HCT116 (cell line): Measurements from ENCODE around the gene IFIT1. TPM values are rescaled to one million over a fixed set of nuclear protein-coding genes. Genes with fewer than 3 reads are reported as not detected.

ENCODE experiments used
- ATAC-seq: fragments of 200-7000 bp; cut with Tn5 transposase; 2 replicates; pipeline ENCODE4 v1.9.1; 2020; ENCODE audit warnings: mild to moderate bottlenecking, moderate library complexity
- BruUV-seq: library from RNA; stranded (reverse); fragments of 400-500 nt; replicated peaks from 2 replicates; lab custom pipeline; 2021; lab: Mats Ljungman, UMichigan
- CTCF ChIA-PET: fragments of 300-600 bp; sonication (Branson Sonifier 250); formaldehyde crosslinking; loops from one replicate; lab custom pipeline; 2021; ENCODE audit warnings: antibody characterized with exemption; lab: Charles Lee
- POLR2A ChIA-PET: fragments of 300-600, 350-600 bp; sonication (Branson Sonifier 250); formaldehyde crosslinking; loops from one replicate; lab custom pipeline; 2021; ENCODE audit warnings: antibody characterized with exemption; lab: Charles Lee
- RAD21 ChIA-PET, 2 experiments: fragments of 300-600 bp; sonication (Branson Sonifier 250); formaldehyde crosslinking; loops; one replicate each; lab custom pipeline; 2023; ENCODE audit warnings: low total read pairs in 2 of 2; ENCODE audit not compliant: uncharacterized antibody in 2 of 2, unreplicated experiment in 2 of 2, low non-redundant PET in 1 of 2; lab: Charles Lee
- DNase-seq: peaks from one replicate; pipeline ENCODE4 v3.0.0-alpha.2; 2010; ENCODE audit warnings: low read depth, low spot score
- H2AFZ ChIP-seq: fragments of 200-600 bp; shearing (Covaris generic), sonication (generic); 2 replicates; pipeline ENCODE4 v1.6.1; 2017; ENCODE audit warnings: low read depth, mixed run types, mixed read lengths, antibody characterized with exemption, low read length; ENCODE audit not compliant: poor library complexity, severe bottlenecking
- H3K27ac ChIP-seq: 2 replicates; pipeline ENCODE4 v1.5.1; 2012; ENCODE audit warnings: low read depth, low read length
- H3K27me3 ChIP-seq: fragments of 200-600 bp; sonication (generic); 2 replicates; pipeline ENCODE4 v1.6.1; 2016; ENCODE audit warnings: mixed run types, low read length, mixed read lengths; ENCODE audit not compliant: insufficient read depth
- H3K36me3 ChIP-seq, 2 experiments: fragments of 200-500 bp in 1 of 2; fragments of 200-600 bp in 1 of 2; sonication (Bioruptor generic) in 1 of 2; sonication (generic) in 1 of 2; 2 replicates each; pipeline versions ENCODE4 v1.5.1 to v1.6.1; 2014 to 2016; ENCODE audit warnings: low read length in 2 of 2, inconsistent platforms in 1 of 2, mixed read lengths in 1 of 2, mixed run types in 1 of 2; ENCODE audit not compliant: insufficient read depth in 2 of 2, control insufficient read depth in 1 of 2
- H3K4me1 ChIP-seq, 2 experiments: fragments of 200-600 bp in 1 of 2; sonication (generic) in 1 of 2; 2 replicates each; pipeline versions ENCODE4 v1.5.1 to v1.6.1; 2012 to 2017; ENCODE audit warnings: low read length in 2 of 2, inconsistent platforms in 1 of 2, mild to moderate bottlenecking in 1 of 2, mixed read lengths in 1 of 2, mixed run types in 1 of 2, moderate library complexity in 1 of 2; ENCODE audit not compliant: insufficient read depth in 2 of 2, control insufficient read depth in 1 of 2
- H3K4me2 ChIP-seq: fragments of 200-600 bp; sonication (generic); 2 replicates; pipeline ENCODE4 v1.6.1; 2017; ENCODE audit warnings: mixed run types, low read length, mixed read lengths
- H3K4me3 ChIP-seq, 2 experiments: fragments of 200-600 bp in 1 of 2; sonication (generic) in 1 of 2; replicated peaks in 1 of 2; 2 replicates each; pipeline ENCODE4 v1.5.1; 2011 to 2016; ENCODE audit warnings: low read length in 2 of 2, control low read depth in 1 of 2, low read depth in 1 of 2, mild to moderate bottlenecking in 1 of 2, mixed read lengths in 1 of 2, mixed run types in 1 of 2
- H3K79me2 ChIP-seq: fragments of 200-600 bp; sonication (generic); 2 replicates; pipeline ENCODE4 v1.6.1; 2017; ENCODE audit warnings: mild to moderate bottlenecking, mixed run types, low read length, moderate library complexity, mixed read lengths; ENCODE audit not compliant: insufficient read depth
- H3K9ac ChIP-seq: fragments of 200-600 bp; sonication (generic); 2 replicates; pipeline ENCODE4 v1.6.1; 2016; ENCODE audit warnings: low read length, mixed read lengths
- H3K9me2 ChIP-seq: fragments of 200-600 bp; sonication (generic), shearing (Covaris generic); 2 replicates; pipeline ENCODE4 v1.6.1; 2017; ENCODE audit warnings: mixed run types, mild to moderate bottlenecking, moderate library complexity; ENCODE audit not compliant: insufficient read depth
- H3K9me3 ChIP-seq, 2 experiments: fragments of 200-500 bp in 1 of 2; fragments of 200-600 bp in 1 of 2; sonication (Bioruptor generic) in 1 of 2; sonication (generic) in 1 of 2; 2 replicates each; pipeline ENCODE4 v1.6.1; 2014 to 2017; ENCODE audit warnings: low read length in 2 of 2, mixed read lengths in 2 of 2, inconsistent platforms in 1 of 2, low read depth in 1 of 2, mild to moderate bottlenecking in 1 of 2, mixed run types in 1 of 2, moderate library complexity in 1 of 2; ENCODE audit not compliant: control insufficient read depth in 1 of 2, insufficient read depth in 1 of 2
- H4K20me1 ChIP-seq: fragments of 200-600 bp; sonication (generic), shearing (Covaris generic); 2 replicates; pipeline ENCODE4 v1.6.1; 2017; ENCODE audit warnings: mixed run types, mild to moderate bottlenecking, moderate library complexity; ENCODE audit not compliant: insufficient read depth
- ATF3 ChIP-seq: IDR thresholded peaks from 2 replicates; pipeline ENCODE4 v1.6.1; 2012
- CEBPB ChIP-seq: IDR thresholded peaks from 2 replicates; pipeline ENCODE4 v1.6.1; 2012; ENCODE audit warnings: low read depth
- EGR1 ChIP-seq: IDR thresholded peaks from 2 replicates; pipeline ENCODE4 v1.6.1; 2012; ENCODE audit warnings: low read depth
- ELF1 ChIP-seq: IDR thresholded peaks from 2 replicates; pipeline ENCODE4 v1.6.1; 2012; ENCODE audit warnings: low read depth, borderline replicate concordance
- EZH2 ChIP-seq: fragments of 200-600 bp; sonication (generic); IDR thresholded peaks from 2 replicates; pipeline ENCODE4 v1.6.1; 2017; ENCODE audit warnings: antibody characterized with exemption, mixed run types
- EZH2phosphoT487 ChIP-seq: fragments of 200-600 bp; IDR thresholded peaks from 2 replicates; pipeline ENCODE4 v1.6.1; 2018; ENCODE audit warnings: antibody characterized with exemption, borderline replicate concordance
- SP1 ChIP-seq: IDR thresholded peaks from 2 replicates; pipeline ENCODE4 v1.6.1; 2012; ENCODE audit warnings: low read depth
- ZBTB33 ChIP-seq: IDR thresholded peaks from 2 replicates; pipeline ENCODE4 v1.6.1; 2011; ENCODE audit warnings: mild to moderate bottlenecking, low read length, moderate library complexity; ENCODE audit not compliant: insufficient replicate concordance; ENCODE audit errors: extremely low read depth
- intact Hi-C: fragments of 100-400 bp; cut with micrococcal nuclease; formaldehyde crosslinking; loops from 2 replicates; pipeline ENCODE4 v1.10.0; 2022
- total RNA-seq: library from RNA; stranded (reverse); gene quantifications from one replicate; pipeline ENCODE4 v1.2.1, GENCODE V29; 2021; ENCODE audit not compliant: unreplicated experiment

Gene IFIT1
- total RNA-seq, 1 experiment from 2014 or later = 3.6 TPM

GRCh38 chr10:89398003-89398749 lies 5.8 kb downstream of the IFIT1 start (continued):
- no peak for TF ChIP-seq ZBTB33

DNA sequence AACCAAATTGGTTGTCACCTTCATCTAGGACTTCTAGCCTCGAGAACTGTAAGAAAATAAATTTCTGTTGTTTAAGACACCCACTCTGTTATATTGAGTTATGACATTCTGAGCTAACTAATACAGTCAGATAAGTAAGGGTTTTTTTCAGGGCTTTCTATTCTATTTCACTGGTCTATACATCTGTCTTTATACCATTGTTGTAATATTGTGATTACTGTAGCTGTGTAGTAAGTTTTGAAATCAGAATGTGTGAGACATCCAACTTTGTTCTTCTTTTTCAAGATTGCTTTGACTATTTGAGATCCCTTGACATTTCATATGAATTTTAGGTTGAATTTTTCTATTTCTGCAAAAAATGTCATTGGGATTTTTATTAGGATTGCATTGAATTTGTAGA lies 7.5 kb downstream of the IFIT1 start:
- no peaks in the 10 kb centered on the region for H4K20me1 ChIP-seq
- H3K9ac ChIP-seq = no peak overlapping the region
- no peak overlapping the region for H3K4me3 ChIP-seq
- ChIA-PET POLR2A (no interaction called here), CTCF (no interaction called here), RAD21 (no interaction called here)
- ATAC-seq = no peak
- no peak for TF ChIP-seq EGR1
- no peak for TF ChIP-seq EZH2
- no peak for TF ChIP-seq SP1
- no peak for TF ChIP-seq CEBPB
- TF ChIP-seq ELF1 = no peak
- no peak for TF ChIP-seq EZH2phosphoT487
- TF ChIP-seq ATF3 = no peak
- no peaks in the 10 kb centered on the region for H3K4me1 ChIP-seq
- H2AFZ ChIP-seq = no peak overlapping the region
- H3K9me2 ChIP-seq = no peaks in the 10 kb centered on the region
- H3K9me3 ChIP-seq = no peaks in the 10 kb centered on the region
- H3K4me2 ChIP-seq = no peak overlapping the region
- H3K36me3 ChIP-seq = no peaks in the 10 kb centered on the region
- intact Hi-C loops = no loop called here
- DNase-seq = no peak
- H3K27ac ChIP-seq = no peak overlapping the region
- H3K27me3 ChIP-seq = no peaks in the 10 kb centered on the region
- no peaks in the 10 kb centered on the region for H3K79me2 ChIP-seq
- no TSS peak for BruUV-seq
